ENCODE data around the gene MZF1.
A peak's percentile ranks its signal among the peaks of the same experiment; 100 is the strongest.

Gene MZF1

DNA sequence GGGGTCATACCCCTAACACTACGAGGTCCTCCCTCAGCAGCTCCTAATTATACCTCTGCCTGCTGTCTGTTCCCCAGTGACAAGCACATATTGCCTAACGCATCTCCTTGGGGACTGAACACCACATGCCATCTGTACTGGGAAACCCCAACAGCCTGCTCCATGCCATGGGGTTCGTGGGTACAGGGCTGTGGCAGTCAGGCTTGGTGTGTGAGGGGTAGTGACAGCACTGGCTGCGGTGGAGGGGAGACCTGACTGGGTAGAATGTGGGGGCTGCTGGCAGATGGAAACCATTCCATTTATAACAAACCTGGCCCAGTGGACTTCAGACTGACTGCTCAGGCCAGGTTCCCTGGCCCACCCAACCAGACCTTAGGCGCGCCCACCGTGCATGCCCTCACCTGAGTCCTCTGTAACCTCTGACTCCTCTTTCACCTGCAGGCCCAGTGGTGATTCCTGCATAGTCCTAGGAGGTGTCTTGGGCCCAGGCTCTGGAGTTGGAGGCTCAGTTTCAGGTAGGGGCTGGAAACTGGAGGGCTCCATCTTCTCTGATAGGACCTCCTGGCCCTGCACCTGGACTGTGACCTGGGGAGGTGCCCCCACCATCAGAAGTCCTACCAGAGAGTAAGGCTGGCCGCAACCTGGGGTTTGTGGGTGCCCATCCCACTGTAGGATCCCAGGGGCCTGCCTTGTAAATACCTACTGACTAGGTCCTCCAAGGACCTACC is 3.0 kb downstream of the MZF1 start:
- DNase-seq = no peak

DNA sequence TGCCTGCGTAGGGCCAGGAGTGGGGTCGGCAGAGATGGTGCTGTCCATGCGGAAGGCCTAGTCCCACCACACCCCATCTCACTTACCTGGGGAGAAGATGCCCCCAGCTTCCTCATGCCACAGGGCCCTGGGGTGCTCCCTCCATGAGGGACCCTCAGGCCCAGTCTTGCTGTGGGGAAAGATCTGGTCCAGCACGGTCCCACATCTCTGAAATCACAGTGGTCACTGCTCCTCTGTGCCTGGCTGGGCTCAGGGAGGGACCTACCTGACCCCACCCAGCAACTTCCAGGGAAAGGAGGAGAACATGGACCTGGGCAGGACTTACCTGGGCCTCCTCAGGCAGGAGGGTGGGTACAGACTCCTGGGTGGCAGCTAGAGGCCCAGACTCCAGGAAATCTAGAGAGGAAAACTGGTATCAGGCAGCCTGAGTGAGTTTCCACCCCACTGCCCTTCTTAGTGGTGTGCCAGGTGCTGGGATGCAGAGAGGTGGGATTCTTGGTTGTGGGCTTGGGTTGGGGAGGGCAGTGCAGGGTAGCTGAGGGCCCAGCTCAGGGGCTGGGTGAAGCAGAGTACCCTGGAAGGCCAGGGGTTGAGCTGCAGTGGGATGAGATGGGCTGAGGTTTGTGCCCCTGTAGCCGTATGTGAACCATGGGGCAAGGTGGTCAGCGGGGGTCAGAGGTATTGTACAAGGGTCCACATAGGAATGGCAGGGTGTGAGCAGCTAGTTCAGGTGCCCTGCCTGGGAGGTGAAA is 3.8 kb downstream of the MZF1 start:
- DNase-seq = no peak

DNA sequence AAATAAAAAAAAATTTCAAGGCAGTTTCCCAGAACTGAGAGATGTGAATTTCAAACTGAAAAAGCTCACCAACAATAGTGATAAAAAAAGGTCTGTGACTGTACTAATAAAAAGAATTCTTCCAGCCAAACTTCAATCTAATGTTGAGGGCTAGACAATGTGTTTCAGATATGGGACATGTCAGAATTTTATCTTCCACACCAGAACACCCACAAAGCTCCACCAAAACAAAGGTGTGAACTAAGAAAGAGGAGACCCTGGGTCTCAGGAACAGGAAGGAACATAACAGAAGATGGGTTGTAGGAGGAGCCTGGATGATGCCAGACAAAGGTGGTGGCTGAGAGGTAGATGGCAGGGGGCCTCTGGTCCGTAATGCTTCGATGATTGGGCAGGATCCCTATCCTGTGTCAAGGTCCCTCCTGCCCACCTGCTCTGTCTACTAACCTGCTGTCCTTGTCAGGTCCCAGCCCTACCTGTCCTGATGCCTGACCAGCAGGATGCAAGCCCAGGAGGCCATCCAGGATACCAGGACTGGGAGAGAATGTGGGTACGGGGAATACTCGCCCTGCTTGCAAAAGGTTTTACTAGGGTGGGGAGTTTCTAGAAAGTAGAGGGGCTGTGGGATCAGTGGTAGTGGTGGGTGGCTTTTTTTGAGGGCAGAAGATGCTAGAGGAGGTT is 4.5 kb downstream of the MZF1 start:
- no peak for DNase-seq

DNA sequence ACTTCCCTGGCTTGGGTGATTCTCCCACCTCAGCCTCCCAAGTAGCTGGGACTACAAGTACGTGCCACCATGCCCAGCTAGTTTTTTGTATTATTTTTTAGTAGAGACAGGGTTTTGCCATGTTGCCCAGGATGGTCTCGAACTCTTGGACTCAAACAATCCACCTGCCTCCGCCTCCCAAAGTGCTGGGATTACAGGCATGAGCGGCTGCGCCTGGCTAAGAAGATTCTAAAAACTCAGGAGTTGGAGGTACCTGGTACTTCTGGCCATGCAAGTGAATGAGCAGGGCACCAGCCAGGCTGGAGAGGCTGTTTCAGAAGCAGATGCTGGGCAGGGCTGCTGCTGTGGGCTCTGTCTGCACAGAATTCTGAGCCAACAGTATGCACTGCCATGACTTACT is 6.1 kb downstream of the MZF1 start:
- no peak for DNase-seq

DNA sequence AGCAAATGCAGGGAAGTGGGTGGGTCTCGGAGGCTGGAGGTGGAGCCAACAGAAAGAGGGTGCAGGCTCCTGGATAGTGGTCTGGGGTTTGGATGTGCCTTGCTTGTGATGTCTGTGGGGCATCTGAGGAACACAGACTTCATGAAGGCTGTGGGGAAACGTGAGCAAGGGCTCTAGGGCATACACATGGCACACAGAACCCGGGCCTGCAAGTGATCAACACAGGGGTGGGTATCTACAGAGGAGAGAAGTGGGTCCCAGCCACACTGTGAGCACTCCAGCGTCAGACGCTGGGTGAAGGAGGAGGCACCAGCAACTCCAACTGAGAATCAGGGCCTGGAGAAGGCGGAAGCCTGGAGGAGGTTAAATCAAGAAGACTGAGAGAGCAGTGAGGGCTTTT is 9.3 kb downstream of the MZF1 start:
- no peak for DNase-seq

DNA sequence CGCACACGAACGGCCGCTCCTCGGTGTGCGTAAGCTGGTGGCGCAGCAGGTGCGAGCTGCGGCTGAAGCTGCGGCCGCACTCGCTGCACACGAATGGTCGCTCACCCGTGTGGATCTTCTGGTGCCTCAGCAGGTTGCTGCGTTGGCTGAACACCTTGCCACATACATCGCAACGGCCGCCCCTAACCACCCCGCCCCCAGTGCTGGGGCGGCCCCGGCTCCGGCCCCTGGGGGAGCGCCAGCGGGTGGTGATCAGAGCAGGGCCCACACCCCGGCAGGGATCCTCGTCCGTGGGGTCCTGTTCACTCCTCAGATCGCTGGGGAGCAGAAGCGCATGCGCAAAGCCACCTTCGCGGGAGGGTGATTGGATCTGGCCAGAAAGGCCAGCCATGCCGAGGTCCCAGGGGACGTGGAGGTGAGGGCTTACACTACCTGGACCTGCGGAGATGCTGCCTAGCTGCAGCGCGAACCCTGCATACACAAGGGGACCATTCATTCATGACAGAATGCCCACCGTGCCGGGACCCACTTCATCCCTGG is 10.0 kb downstream of the MZF1 start:
- no peak for DNase-seq

DNA sequence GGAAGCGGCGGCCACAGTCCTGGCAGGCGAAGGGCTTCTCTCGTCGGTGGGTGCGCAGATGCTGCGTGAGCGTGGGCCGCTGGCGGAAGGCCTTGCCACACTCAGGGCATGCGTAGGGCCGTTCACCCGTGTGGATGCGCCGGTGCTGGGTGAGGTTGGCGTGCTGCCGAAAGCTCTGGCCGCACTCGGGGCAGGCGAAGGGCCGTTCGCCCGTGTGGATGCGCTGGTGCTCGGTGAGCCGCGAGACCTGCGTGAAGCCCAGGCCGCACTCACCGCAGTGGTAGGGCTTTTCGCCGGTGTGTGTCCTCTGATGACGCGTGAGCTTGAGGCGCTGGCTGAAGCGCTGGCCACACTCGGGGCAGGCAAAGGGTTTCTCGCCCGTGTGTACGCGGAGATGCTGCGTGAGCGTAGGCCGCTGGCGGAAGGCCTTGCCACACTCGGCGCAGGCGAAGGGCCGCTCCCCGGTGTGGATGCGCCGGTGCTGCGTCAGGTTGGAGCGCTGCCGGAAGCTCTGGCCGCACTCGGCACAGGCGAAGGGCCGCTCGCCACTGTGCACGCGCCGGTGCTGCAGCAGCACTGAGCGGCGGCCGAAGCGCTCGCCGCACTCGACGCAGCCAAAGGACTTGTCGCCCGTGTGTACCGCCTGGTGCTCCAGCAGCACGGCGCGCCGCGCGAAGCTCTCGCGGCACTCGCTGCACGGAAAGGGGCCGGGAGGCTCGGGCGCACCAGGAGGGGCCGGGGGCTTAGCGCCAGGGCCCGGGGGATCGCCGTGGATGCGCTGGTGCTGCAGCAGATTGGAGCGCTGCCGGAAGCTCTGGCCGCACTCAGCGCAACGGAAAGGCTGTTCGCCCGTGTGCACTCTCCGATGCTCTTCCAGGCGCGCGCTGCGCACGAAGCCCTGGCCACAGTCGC is 10.8 kb downstream of the MZF1 start:
- no peak for DNase-seq

DNA sequence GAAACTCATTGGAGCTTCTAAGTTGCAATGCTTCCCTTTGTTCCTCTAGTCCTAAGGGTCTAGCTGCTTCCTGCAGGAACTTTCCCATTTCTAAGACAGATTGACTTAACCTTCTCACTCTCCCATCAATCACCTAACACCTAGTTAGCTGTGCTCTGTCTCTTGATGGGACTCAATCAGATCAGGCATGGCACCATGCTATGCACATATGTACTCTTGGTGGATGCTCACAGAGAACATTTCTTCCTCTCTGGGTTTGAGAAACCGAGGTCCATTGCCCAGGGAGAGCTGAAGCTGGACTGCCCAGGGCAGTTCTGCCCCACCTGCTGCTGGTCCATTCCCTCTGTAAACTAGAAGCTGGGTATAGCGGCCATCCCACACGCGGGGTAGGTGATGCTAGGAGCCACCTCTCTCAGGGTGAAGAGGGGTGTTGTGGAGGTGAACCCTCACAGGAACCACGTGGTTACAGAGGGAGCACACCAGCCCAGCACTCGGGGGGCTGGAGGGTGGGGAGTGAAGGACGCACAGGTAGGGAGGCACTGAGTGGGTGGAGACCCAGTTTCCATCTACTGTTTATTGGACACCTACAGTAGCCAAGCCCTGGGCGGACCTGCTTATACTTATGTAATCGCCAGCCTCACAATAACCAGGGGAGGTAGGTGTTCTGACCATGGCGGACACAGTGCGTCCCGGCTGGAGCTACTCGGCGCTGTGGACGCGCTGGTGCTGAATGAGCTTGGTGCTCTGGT is 11.6 kb downstream of the MZF1 start:
- no peak for DNase-seq

DNA sequence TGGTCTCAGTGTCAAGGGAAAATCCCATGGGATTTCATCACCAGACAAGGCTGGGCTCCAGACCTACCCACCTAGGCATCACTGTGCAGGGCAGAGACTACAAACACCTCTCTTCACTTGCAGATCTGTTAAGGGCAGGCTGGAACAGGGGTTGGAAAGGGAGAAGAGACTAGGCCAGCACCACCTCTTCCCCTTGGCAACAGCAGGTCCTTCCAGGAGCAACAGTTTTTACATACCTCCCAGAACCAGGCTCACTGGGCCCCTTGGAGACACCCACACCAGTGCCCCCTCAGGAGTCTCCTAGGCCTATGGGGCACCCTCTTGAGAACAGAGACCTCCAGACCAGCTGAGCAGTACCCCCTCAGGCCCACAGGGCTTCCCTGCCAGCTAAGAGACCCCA is 12.2 kb downstream of the MZF1 start:
- no peak for DNase-seq

DNA sequence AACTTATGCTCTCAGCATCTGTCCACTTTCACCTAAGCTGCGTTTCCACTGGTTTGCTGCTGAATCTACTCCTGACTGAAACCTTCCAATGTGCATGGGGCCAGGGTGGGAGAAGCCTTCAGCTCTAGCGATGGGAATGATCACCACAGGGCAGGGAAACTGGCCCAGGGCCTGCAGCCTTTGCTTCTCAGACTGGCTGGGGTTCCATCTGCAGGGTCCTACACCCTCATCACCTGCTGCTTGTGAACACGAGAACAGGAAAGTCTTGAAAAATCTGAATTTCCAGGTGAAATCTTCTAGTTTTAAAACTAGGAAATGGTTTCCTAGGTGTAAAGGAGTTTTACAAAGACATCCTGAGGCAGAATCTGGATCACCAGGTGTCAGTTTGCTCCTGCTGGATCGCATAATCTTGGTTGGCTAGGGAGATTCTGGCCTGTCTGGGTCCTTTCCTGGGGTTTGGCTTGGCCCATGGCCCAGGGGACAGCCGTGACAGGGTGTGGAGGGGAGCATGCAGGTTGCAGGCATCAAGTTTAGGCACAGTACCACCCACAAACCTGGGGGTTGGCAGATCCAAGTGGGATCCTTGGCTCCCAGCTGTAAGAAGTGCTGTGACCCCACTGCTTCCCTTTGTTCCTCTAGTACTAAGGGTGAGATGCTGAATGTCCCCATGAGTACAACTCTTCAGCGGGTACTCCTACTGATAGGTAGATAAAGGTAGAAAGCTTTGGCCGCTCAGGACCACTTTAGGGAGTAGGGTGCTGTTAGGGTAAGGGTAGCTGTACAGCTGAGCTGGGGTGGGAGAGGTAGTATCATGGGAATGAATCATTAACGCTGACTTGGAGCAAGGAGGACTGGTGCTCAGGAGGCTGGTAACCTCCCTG is 12.9 kb downstream of the MZF1 start:
- DNase-seq = no peak

DNA sequence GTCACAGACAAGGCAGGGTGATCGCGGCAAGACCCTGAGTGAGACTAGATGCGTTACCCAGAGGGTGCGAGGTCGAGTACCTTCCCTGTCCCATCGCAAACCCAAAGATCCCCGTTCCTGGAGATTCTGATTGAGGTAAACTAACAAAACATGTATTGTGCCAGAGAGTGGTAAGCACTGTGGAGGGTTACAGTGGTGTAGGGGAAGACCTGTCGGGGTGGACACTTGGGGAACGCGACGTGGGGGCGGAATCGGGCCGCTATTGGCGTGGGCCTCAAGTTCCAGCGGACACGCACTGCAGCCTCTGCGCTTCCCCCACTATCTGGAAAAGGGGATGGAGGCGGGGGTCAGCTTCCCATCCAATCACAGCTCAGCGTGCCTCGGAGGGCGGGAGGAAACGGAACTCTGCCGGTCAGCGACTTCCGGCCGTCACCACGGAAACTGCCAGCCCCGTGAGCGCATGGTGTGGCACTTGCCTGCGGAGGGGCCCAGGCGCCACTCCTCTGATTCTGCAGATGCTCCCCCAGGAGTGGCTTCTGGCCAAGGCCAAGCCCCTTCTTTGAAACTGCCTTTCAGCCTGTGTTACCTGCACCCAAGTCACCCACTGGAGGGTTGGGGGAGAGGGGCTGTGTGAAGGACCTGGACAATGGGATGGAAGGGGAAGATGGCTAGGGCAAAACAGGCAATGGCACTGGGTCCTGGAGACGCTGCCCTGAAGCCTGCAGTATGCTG is 13.7 kb downstream of the MZF1 start:
- peak; percentile 81 to 88 for DNase-seq

DNA sequence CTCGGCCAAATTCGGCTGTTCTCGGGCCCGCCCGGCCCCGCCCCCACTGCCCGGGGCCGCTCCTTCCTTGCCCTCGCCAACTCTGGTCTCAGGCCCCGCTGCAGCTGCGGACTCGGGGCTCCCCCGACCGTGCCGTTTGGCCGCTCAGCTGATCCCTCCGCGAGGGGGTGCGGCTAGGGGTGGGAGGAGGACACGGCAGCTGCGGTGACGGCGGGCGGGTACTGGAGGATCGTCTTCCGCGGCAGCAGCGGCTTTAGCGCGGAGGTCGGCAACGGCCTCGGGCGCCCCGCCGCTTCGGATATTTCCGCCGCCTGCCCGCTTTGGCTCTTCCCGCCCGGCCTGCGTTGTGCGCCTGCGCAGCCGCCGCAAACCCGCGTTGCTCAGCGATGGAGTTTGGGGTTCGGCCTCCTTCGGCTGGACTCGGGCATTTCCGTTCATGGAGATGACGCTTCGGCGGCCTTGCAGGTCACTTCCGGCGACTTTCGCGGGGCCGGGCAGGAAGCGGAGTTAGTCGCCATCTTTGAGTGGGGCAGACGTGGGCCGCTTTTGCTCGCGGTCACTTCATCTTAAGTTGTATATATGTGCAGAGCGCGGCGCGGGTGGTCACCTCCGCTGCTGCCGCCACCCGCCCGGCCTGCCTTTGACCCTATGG is 14.4 kb downstream of the MZF1 start:
- DNase-seq = peak; percentile 96 to 100

DNA sequence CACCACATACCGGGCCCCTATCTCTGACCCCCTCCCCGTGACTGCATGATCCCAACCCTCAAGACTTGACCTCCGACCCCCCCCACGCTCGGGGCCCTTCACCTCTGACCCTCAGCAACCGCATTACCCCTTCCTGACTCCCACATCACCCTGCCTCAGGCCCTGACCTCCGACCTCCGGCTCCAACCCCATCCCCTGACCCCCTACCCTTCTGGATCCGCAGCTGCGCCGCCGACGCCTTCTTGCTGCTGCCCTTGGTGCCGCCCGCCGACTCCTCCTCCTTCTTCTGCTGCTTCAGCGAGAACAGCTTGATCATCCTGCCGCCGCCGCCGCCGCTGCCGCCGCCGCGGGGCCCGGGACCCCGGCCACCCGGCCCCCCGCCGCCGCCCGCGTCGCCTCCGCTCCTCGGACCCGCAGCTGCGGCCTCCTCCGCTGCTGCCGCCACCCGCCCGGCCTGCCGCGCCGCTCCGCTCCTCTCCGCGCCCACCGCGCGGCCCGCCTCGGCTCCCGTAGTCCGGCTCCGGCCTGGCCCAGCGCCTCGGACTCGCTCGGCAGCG is 15.0 kb downstream of the MZF1 start, which contains the start of gene UBE2M:
UBE2M (minus strand) TSS at position 546 of the 557 bp plus-strand sequence; CDS start at position 316, 230 bp downstream.
- DNase-seq = peak; percentile 10 to 24

DNA sequence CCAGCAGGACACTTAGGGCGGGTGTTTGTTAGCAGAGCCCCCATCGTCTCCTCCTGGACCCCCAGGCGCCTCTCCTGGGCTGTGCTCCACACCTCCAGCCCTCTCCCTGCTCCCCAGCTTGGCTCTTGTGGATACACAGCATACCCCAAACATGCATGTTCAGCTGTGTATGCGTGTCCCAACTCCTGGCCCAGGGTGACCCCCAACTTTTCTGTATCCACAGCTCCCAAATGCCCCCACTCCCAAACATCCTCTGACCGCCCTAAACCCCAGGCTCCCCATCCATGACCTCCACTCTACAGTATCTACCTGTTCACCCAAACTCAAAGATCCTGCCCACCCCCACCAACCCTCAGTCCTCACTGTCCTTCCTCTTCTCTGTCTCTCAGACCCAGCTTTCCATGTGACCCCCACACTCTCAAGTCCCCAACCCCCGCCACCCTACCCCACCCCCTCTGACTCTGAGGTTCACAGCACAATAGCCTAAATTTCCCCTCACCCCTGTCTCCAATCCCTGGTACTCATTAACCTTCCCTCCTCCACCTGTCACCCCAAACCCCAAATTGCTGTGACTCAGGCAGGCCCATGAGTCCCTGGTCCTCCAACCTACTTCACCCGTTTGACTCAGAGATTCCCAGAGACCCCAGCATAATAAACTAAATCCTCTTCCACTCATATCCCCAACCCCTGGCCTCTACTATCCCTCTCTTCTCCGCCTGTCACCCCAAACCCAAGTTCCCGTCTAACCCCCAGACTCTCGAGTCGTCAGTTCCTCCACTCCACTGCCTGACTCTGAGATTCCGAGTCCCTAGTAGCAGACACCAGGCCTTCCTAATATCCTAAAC is 15.7 kb downstream of the MZF1 start:
- DNase-seq = no peak

DNA sequence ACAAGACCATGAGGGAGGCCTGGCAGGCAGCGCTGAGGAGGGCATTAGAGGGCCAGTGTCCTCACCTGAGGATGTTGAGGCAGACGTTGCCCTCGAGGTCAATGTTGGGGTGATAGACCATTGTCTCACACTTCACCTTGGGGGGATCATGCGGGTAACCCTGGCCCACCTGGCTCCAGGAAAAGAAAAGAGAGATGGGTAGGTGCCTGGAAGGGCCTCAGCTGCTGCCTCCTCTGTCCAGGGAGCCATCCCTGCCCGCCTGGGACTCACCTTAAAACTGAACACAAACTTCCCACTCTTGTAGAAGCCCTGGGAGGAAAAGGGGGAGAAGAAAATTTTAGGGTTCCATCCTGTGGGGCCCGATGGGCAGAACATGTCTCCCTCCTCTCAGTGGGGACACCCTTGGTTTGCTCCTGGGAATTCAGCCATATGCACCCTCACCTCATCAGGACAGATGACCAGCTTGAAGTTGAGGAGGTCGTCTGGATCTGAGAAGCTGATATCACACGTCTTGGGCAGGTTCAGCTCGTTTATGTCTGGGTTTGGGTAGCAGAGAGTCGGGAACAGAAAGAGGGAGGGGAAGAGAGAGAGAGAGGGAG is 16.4 kb downstream of the MZF1 start:
- DNase-seq = no peak

DNA sequence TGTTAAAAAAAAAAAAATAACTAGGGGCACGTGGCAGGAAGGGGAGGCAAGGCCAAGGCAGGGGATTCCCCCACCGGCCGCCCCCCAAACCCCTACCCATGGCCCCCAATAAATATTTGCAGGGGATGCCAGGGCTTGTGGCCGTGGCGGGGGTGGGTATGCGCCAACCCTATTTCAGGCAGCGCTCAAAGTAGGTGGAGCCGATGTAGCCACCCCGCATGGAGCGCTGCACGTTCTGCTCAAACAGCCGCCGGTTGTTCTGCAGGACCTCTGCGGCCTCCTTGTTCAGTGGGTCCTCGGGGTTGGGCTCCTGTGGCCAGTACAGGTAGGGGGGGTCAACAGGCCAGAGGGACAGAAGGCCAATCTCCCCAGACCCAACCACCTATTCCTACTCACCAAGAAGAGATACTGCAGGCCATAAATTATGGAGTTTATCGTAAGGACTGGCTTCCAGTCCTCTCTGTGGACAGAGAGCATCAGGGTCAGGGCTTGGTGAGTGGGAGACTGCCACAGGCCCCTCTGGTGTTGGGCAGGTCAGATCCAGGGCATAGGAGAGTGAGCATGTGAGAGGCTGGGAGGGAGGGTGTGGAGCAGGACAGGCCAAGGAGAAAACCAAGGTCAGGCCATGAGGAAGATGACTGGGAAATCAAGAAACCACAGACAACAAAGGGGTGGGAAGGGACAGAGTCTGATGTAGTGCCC is 17.1 kb downstream of the MZF1 start:
- DNase-seq = no peak

DNA sequence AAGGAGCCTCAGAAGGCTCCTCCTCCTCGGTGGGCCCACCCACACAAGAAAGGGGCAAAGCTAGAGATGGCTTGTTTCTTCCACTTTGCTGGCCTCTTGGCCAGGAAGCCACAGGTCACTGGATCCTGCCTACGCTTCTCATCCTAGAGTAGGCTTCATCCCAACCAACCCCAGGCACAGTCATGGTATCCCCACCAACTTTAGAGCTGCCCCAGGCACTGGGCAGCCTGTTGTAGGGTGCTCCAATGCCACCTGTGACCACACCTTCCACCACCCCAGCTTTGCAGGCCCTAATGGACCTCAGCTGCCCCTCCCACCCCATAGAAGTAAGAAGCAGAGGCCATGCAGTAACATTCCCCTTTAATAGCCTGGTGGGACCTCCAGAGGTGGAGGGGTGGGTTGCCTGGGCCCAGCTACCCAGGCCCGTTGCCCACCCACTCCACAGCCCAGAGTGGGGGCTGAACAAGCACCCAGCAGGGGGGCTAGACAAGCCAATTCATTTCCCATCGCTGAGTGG is 17.7 kb downstream of the MZF1 start:
- DNase-seq = no peak
